ENCODE data around the gene PCP2. TPM values are rescaled to one million over a fixed set of nuclear protein-coding genes. Genes with fewer than 3 reads are reported as not detected.

Gene PCP2
- total RNA-seq, 1 donor = not detected

- no peak overlapping the region for H3K4me3 ChIP-seq (ENCODE audit: insufficient read depth, low read length)
- H3K79me2 ChIP-seq (ENCODE audit: insufficient read depth, low read length) = no peaks in the 10 kb centered on the region
- TF ChIP-seq CTCF (IDR thresholded peaks at IDR 0.05; ENCODE audit: extremely low read depth, low read depth, low read length) = no peak
- no peak overlapping the region for H2AFZ ChIP-seq (ENCODE audit: low read length)
- no peaks in the 10 kb centered on the region for H3K9me3 ChIP-seq (ENCODE audit: low read depth, low read length)
- H3K27ac ChIP-seq (ENCODE audit: low read depth, low read length) = no peak overlapping the region
- H3K4me2 ChIP-seq (ENCODE audit: insufficient read depth, low read length) = no peak overlapping the region
- H3K4me1 ChIP-seq (ENCODE audit: insufficient read depth, low read length) = no peaks in the 10 kb centered on the region
- peak; percentile 70 for DNase-seq (ENCODE audit: insufficient read length, low spot score, missing footprints)
- no peaks in the 10 kb centered on the region for H4K20me1 ChIP-seq (ENCODE audit: insufficient read depth, low read length)
- H3K36me3 ChIP-seq (ENCODE audit: insufficient read depth, low read length) = no peaks in the 10 kb centered on the region
- no peaks in the 10 kb centered on the region for H3K27me3 ChIP-seq (ENCODE audit: insufficient read depth, low read length)
Observed at GRCh38 chr19:7642295-7643030, 8.9 kb upstream of the PCP2 start.

GRCh38 chr19:7641290-7642276, 8.1 kb upstream of the PCP2 start:
- Histone ChIP-seq H3K4me2 (ENCODE audit: insufficient read depth, low read length) (no peak overlapping the region), H3K4me3 (ENCODE audit: insufficient read depth, low read length) (no peak overlapping the region), H2AFZ (ENCODE audit: low read length) (no peak overlapping the region), H4K20me1 (ENCODE audit: insufficient read depth, low read length) (no peaks in the 10 kb centered on the region), H3K9me3 (ENCODE audit: low read depth, low read length) (no peaks in the 10 kb centered on the region), H3K79me2 (ENCODE audit: insufficient read depth, low read length) (no peaks in the 10 kb centered on the region), H3K36me3 (ENCODE audit: insufficient read depth, low read length) (no peaks in the 10 kb centered on the region), H3K4me1 (ENCODE audit: insufficient read depth, low read length) (no peaks in the 10 kb centered on the region), H3K27me3 (ENCODE audit: insufficient read depth, low read length) (peaks cover 2% of the 10 kb centered on the region), H3K27ac (ENCODE audit: low read depth, low read length) (no peak overlapping the region)
- DNase-seq (ENCODE audit: insufficient read length, low spot score, missing footprints) = no peak
- no peak for TF ChIP-seq CTCF (IDR thresholded peaks at IDR 0.05; ENCODE audit: extremely low read depth, low read depth, low read length)

DNA sequence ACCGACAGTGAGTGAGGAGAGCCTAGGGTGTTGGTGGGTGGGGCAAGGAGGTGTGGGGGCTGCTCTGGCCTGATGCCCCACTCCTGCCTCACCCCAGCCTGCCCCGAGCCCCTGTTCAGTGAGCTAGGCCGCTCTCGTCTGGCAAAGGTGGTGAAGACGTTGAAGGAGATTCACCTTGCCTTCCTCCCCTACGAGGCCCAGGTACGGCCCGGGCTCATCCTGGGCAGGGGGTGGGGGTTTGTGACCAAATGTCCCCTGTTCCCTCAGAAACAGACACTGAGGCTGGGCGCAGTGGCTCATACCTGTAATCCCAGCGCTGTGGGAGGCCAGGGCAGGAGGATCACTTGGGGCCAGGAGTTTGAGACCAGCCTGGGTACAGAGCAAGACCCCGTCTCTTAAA, 7.3 kb upstream of the PCP2 start:
- H3K27me3 ChIP-seq (ENCODE audit: insufficient read depth, low read length) = peaks cover 9% of the 10 kb centered on the region
- H3K79me2 ChIP-seq (ENCODE audit: insufficient read depth, low read length) = no peaks in the 10 kb centered on the region
- H3K9me3 ChIP-seq (ENCODE audit: low read depth, low read length) = no peaks in the 10 kb centered on the region
- DNase-seq (ENCODE audit: insufficient read length, low spot score, missing footprints) = no peak
- no peak for TF ChIP-seq CTCF (IDR thresholded peaks at IDR 0.05; ENCODE audit: extremely low read depth, low read depth, low read length)
- H3K4me3 ChIP-seq (ENCODE audit: insufficient read depth, low read length) = no peak overlapping the region
- no peaks in the 10 kb centered on the region for H3K36me3 ChIP-seq (ENCODE audit: insufficient read depth, low read length)
- H3K4me2 ChIP-seq (ENCODE audit: insufficient read depth, low read length) = no peak overlapping the region
- no peak overlapping the region for H2AFZ ChIP-seq (ENCODE audit: low read length)
- no peak overlapping the region for H3K27ac ChIP-seq (ENCODE audit: low read depth, low read length)
- H3K4me1 ChIP-seq (ENCODE audit: insufficient read depth, low read length) = no peaks in the 10 kb centered on the region
- H4K20me1 ChIP-seq (ENCODE audit: insufficient read depth, low read length) = no peaks in the 10 kb centered on the region

DNA sequence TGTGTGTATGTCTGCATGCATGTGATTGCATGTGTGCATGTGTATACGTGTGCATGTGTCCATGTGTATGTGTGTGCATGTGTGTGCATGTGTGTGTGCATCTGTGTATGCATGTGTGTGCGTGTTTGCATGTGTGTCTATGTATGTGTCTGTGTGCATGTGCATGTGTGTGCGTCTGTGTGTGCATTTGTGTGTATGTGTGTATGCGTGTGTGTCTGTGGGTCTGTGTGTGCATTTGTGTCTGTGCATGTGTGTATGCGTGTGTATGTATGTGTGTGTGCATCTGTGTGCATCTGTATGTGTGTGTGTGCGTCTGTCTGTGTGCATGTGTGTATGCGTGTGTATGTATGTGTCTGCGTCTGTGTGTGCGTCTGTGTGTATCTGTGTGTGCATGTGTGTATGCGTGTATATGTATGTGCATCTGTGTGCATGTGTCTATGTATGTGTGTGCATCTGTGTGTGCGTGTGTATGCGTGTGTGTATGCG, 6.4 kb upstream of the PCP2 start:
- H3K4me1 ChIP-seq (ENCODE audit: insufficient read depth, low read length) = no peaks in the 10 kb centered on the region
- no peaks in the 10 kb centered on the region for H4K20me1 ChIP-seq (ENCODE audit: insufficient read depth, low read length)
- H3K79me2 ChIP-seq (ENCODE audit: insufficient read depth, low read length) = no peaks in the 10 kb centered on the region
- H3K4me2 ChIP-seq (ENCODE audit: insufficient read depth, low read length) = no peak overlapping the region
- H3K9me3 ChIP-seq (ENCODE audit: low read depth, low read length) = no peaks in the 10 kb centered on the region
- H3K36me3 ChIP-seq (ENCODE audit: insufficient read depth, low read length) = no peaks in the 10 kb centered on the region
- no peak for TF ChIP-seq CTCF (IDR thresholded peaks at IDR 0.05; ENCODE audit: extremely low read depth, low read depth, low read length)
- no peak for DNase-seq (ENCODE audit: insufficient read length, low spot score, missing footprints)
- H2AFZ ChIP-seq (ENCODE audit: low read length) = no peak overlapping the region
- no peak overlapping the region for H3K4me3 ChIP-seq (ENCODE audit: insufficient read depth, low read length)
- H3K27me3 ChIP-seq (ENCODE audit: insufficient read depth, low read length) = peaks cover 9% of the 10 kb centered on the region
- H3K27ac ChIP-seq (ENCODE audit: low read depth, low read length) = no peak overlapping the region

All from osteoblast (primary cell).